Epithelial cell of esophagus (primary cell): ENCODE data around the gene NTN1.

ENCODE experiments used
- DNase-seq: peaks from one replicate; pipeline ENCODE4 v3.0.0; 2010; ENCODE audit warnings: low read depth
- H3K4me3 ChIP-seq: 2 replicates; pipeline ENCODE4 v1.5.1; 2011; ENCODE audit warnings: mild to moderate bottlenecking, low read length, control low read depth
- CTCF ChIP-seq: IDR thresholded peaks from 2 replicates; pipeline ENCODE4 v1.5.1; 2011; ENCODE audit warnings: low read depth, mild to moderate bottlenecking, low read length, control low read depth, inconsistent platforms; ENCODE audit not compliant: insufficient read depth; ENCODE audit errors: missing control alignments

The NTN1 gene

GRCh38 chr17:9167379-9167778, 146.1 kb downstream of the NTN1 start:
- TF ChIP-seq CTCF: no peak
- H3K4me3 ChIP-seq: no peak overlapping the region
- DNase-seq: no peak

- no peak for TF ChIP-seq CTCF
- peak; percentile 9 for DNase-seq
- H3K4me3 ChIP-seq: no peak overlapping the region
Measured at GRCh38 chr17:9169116-9169515, 147.8 kb downstream of the NTN1 start.

- no peak overlapping the region for H3K4me3 ChIP-seq
- no peak for TF ChIP-seq CTCF
- DNase-seq: no peak
Measured at GRCh38 chr17:9170336-9170735, 149.0 kb downstream of the NTN1 start.

- TF ChIP-seq CTCF: no peak
- no peak for DNase-seq
- H3K4me3 ChIP-seq: no peak overlapping the region
Measured at GRCh38 chr17:9170853-9171252, 149.5 kb downstream of the NTN1 start.

- no peak for DNase-seq
- TF ChIP-seq CTCF: no peak
- H3K4me3 ChIP-seq: no peak overlapping the region
Measured at GRCh38 chr17:9173386-9173983, 152.2 kb downstream of the NTN1 start.

GRCh38 chr17:9174312-9174711, 153.0 kb downstream of the NTN1 start:
- no peak overlapping the region for H3K4me3 ChIP-seq
- TF ChIP-seq CTCF: no peak
- DNase-seq: no peak
